OCI-LY1 (cell line): ENCODE measurements around the gene HPDL.
"Not testable (repeated sequence)": the region's sequence is repeated elsewhere in the genome, so short reads cannot be mapped to it uniquely, and the experiment has no call there.

Experiments used
- CTCF ChIP-seq: fragments of 200-600 bp; sonication (generic), shearing (Covaris generic); IDR thresholded peaks from 2 replicates; pipeline ENCODE4 v1.5.1; 2017; ENCODE audit warnings: mild to moderate bottlenecking, antibody characterized with exemption, low read length, moderate library complexity, mixed read lengths
- EZH2 ChIP-seq: fragments of 200-600 bp; sonication (generic), shearing (Covaris generic); IDR thresholded peaks from 2 replicates; pipeline ENCODE4 v1.8.0; 2017; ENCODE audit warnings: borderline replicate concordance, mixed run types, mild to moderate bottlenecking, antibody characterized with exemption, low read length, moderate library complexity, mixed read lengths

GRCh38 chr1:45284858-45285257 is 41.8 kb upstream of the HPDL start:
- not testable (repeated sequence) for TF ChIP-seq CTCF, EZH2
